ENCODE measurements around the gene MTA1. TPM values are rescaled to one million over a fixed set of nuclear protein-coding genes. Genes with fewer than 3 reads are reported as not detected.

The MTA1 gene
- total and polyA plus RNA-seq, 2 donors from 2014 or later: 30.4 to 112 TPM

GRCh38 chr14:105505101-105505500 lies 85.5 kb downstream of the MTA1 start:
- Histone ChIP-seq H3K36me3 (ENCODE audit: control insufficient read depth in 2 of 3, insufficient read depth in 3 of 3, low read length in 3 of 3) (no peaks in the 10 kb centered on the region), H3K9me3 (ENCODE audit: control insufficient read depth in 2 of 3, insufficient read depth in 1 of 3, low read length in 3 of 3) (no peaks in the 10 kb centered on the region), H3K9ac (ENCODE audit: low read length in 3 of 3) (no peak overlapping the region), H3K4me3 (ENCODE audit: low read length in 3 of 3) (no peak overlapping the region), H3K27me3 (ENCODE audit: control insufficient read depth, insufficient read depth, low read length) (no peaks in the 10 kb centered on the region), H3K4me1 (ENCODE audit: control insufficient read depth in 2 of 3, insufficient read depth in 2 of 3, low read depth in 1 of 3, low read length in 3 of 3) (peaks cover 0 to 2% (median 0%) of the 10 kb centered on the region in 3 donors), H3K27ac (ENCODE audit: low read depth in 2 of 2, low read length in 2 of 2) (no peak overlapping the region)
- FAIRE-seq (no peak), DNase-seq (peak in 2 of 5 donors; percentile 46 to 68)
- intact Hi-C loops (cut with DNase I): no loop called here
- TF ChIP-seq, protein P1, sequence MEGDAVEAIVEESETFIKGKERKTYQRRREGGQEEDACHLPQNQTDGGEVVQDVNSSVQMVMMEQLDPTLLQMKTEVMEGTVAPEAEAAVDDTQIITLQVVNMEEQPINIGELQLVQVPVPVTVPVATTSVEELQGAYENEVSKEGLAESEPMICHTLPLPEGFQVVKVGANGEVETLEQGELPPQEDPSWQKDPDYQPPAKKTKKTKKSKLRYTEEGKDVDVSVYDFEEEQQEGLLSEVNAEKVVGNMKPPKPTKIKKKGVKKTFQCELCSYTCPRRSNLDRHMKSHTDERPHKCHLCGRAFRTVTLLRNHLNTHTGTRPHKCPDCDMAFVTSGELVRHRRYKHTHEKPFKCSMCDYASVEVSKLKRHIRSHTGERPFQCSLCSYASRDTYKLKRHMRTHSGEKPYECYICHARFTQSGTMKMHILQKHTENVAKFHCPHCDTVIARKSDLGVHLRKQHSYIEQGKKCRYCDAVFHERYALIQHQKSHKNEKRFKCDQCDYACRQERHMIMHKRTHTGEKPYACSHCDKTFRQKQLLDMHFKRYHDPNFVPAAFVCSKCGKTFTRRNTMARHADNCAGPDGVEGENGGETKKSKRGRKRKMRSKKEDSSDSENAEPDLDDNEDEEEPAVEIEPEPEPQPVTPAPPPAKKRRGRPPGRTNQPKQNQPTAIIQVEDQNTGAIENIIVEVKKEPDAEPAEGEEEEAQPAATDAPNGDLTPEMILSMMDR (IDR thresholded peaks at IDR 0.05; ENCODE audit: borderline replicate concordance, extremely low read depth, insufficient read depth): no peak

DNA sequence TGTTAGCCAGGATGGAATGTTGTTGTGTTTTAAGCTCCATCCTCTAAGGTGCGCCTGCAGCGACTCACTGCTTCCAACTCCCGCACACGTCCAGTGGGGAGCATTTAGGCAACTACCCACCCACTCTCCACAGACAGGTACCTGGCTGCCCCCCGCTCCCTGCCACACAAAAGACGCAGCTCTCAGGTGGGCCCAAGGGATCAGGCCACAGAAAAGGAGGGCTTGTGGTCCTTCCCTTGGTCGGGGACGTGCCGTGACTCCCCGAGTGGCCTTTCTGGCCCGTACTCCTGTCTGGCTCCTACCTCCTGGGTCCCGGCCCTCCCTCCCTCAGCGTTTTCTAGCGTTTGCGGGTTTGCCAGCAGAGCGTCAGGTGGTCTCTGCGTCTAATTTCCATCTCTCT lies 87.6 kb downstream of the MTA1 start:
- FAIRE-seq (no peak), DNase-seq (peak in 3 of 5 donors; percentile 9 to 52 (median 34))
- Histone ChIP-seq H3K36me3 (ENCODE audit: control insufficient read depth in 2 of 3, insufficient read depth in 3 of 3, low read length in 3 of 3) (no peaks in the 10 kb centered on the region), H3K27ac (ENCODE audit: low read depth in 2 of 2, low read length in 2 of 2) (no peak overlapping the region), H3K4me3 (ENCODE audit: low read length in 3 of 3) (no peak overlapping the region), H3K9me3 (ENCODE audit: control insufficient read depth in 2 of 3, insufficient read depth in 1 of 3, low read length in 3 of 3) (no peaks in the 10 kb centered on the region), H3K9ac (ENCODE audit: low read length in 3 of 3) (no peak overlapping the region), H3K27me3 (ENCODE audit: control insufficient read depth, insufficient read depth, low read length) (peaks cover 2% of the 10 kb centered on the region), H3K4me1 (ENCODE audit: control insufficient read depth in 2 of 3, insufficient read depth in 2 of 3, low read depth in 1 of 3, low read length in 3 of 3) (peaks cover 0 to 2% (median 0%) of the 10 kb centered on the region in 3 donors)
- intact Hi-C loops (cut with DNase I): no loop called here
- TF ChIP-seq, protein P1 (IDR thresholded peaks at IDR 0.05; ENCODE audit: borderline replicate concordance, extremely low read depth, insufficient read depth): no peak

GRCh38 chr14:105508069-105508468 lies 88.4 kb downstream of the MTA1 start:
- TF ChIP-seq, protein P1 (IDR thresholded peaks at IDR 0.05; ENCODE audit: borderline replicate concordance, extremely low read depth, insufficient read depth): no peak
- peaks cover 0 to 2% (median 0%) of the 10 kb centered on the region in 3 donors for H3K4me1 ChIP-seq (ENCODE audit: control insufficient read depth in 2 of 3, insufficient read depth in 2 of 3, low read depth in 1 of 3, low read length in 3 of 3)
- intact Hi-C loops (cut with DNase I): no loop called here
- H3K9me3 ChIP-seq (ENCODE audit: control insufficient read depth in 2 of 3, insufficient read depth in 1 of 3, low read length in 3 of 3): no peaks in the 10 kb centered on the region
- DNase-seq (peak in 2 of 5 donors; percentile 40 to 55), FAIRE-seq (no peak)
- H3K36me3 ChIP-seq (ENCODE audit: control insufficient read depth in 2 of 3, insufficient read depth in 3 of 3, low read length in 3 of 3): no peaks in the 10 kb centered on the region
- H3K9ac ChIP-seq (ENCODE audit: low read length in 3 of 3): no peak overlapping the region
- H3K27ac ChIP-seq (ENCODE audit: low read depth in 2 of 2, low read length in 2 of 2): peak overlapping the region in 1 of 2 donors; percentile 32
- no peak overlapping the region for H3K4me3 ChIP-seq (ENCODE audit: low read length in 3 of 3)
- H3K27me3 ChIP-seq (ENCODE audit: control insufficient read depth, insufficient read depth, low read length): peaks cover 2% of the 10 kb centered on the region

DNA sequence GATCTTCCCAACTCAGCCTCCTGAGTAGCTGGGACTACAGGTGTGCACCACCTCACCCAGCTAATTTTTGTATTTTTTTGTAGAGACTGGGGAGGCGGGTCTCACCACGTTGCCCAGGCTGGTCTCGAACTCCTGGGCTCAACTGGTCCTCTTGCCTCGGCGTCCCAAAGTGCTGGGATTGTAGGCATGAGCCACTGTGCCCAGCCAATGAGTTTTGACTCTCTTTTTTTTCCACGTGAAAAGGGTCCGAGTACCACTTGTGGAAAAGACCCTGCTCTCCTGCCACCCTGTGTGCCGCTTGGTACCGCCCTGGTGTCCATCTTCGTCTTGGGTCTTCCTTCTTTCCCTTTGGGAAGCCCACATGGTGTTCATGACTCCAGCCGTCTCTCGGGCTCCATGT lies 89.0 kb downstream of the MTA1 start:
- no peak overlapping the region for H3K4me3 ChIP-seq (ENCODE audit: low read length in 3 of 3)
- no peak overlapping the region for H3K27ac ChIP-seq (ENCODE audit: low read depth in 2 of 2, low read length in 2 of 2)
- DNase-seq: peak in 2 of 5 donors; percentile 16 to 45
- peaks cover 2% of the 10 kb centered on the region for H3K27me3 ChIP-seq (ENCODE audit: control insufficient read depth, insufficient read depth, low read length)
- TF ChIP-seq, protein P1 (IDR thresholded peaks at IDR 0.05; ENCODE audit: borderline replicate concordance, extremely low read depth, insufficient read depth): no peak
- intact Hi-C loops (cut with DNase I): no loop called here
- no peaks in the 10 kb centered on the region for H3K9me3 ChIP-seq (ENCODE audit: control insufficient read depth in 2 of 3, insufficient read depth in 1 of 3, low read length in 3 of 3)
- peaks cover 0 to 2% (median 0%) of the 10 kb centered on the region in 3 donors for H3K4me1 ChIP-seq (ENCODE audit: control insufficient read depth in 2 of 3, insufficient read depth in 2 of 3, low read depth in 1 of 3, low read length in 3 of 3)
- no peaks in the 10 kb centered on the region for H3K36me3 ChIP-seq (ENCODE audit: control insufficient read depth in 2 of 3, insufficient read depth in 3 of 3, low read length in 3 of 3)
- H3K9ac ChIP-seq (ENCODE audit: low read length in 3 of 3): no peak overlapping the region
- no peak for FAIRE-seq
